PC-3 (cell line): ENCODE results near the gene RHOV. TPM values are rescaled to one million over a fixed set of nuclear protein-coding genes. Genes with fewer than 3 reads are reported as not detected.

ENCODE experiments used
- ATAC-seq: fragments of 200-7000 bp; cut with Tn5 transposase; 2 replicates; pipeline ENCODE4 v1.9.1; 2020; ENCODE audit warnings: mild to moderate bottlenecking, moderate library complexity
- BruUV-seq: library from RNA; stranded (reverse); fragments of 400-500 nt; replicated peaks from 2 replicates; lab custom pipeline; 2021; lab: Mats Ljungman, UMichigan
- CTCF ChIA-PET: fragments of 300-600 bp; sonication (Branson Sonifier 250); formaldehyde crosslinking; loops from one replicate; lab custom pipeline; 2022; ENCODE audit warnings: antibody characterized with exemption; lab: Charles Lee
- POLR2A ChIA-PET: fragments of 300-600 bp; sonication (Branson Sonifier 250); formaldehyde crosslinking; loops from one replicate; lab custom pipeline; 2022; ENCODE audit warnings: antibody characterized with exemption; ENCODE audit not compliant: unreplicated experiment; lab: Charles Lee
- DNase-seq: peaks from one replicate; pipeline ENCODE4 v3.0.0-alpha.2; 2015
- H2AFZ ChIP-seq: fragments of 300-600 bp; sonication (generic); 2 replicates; pipeline ENCODE4 v1.6.0; 2016; ENCODE audit warnings: antibody characterized with exemption, low read length
- H3F3A ChIP-seq: fragments of 300-600 bp; sonication (generic); one replicate; pipeline ENCODE4 v1.6.0; 2017; ENCODE audit warnings: antibody characterized with exemption, low read length, control low read depth, mild to moderate bottlenecking; ENCODE audit not compliant: unreplicated experiment
- H3K27ac ChIP-seq: fragments of 300-600 bp; sonication (generic); 2 replicates; pipeline ENCODE4 v1.5.1; 2016; ENCODE audit warnings: mild to moderate bottlenecking, low read length
- H3K27me3 ChIP-seq: fragments of 300-600 bp; sonication (generic); 2 replicates; pipeline ENCODE4 v1.6.1; 2016; ENCODE audit warnings: low read length, mixed read lengths
- H3K36me3 ChIP-seq: fragments of 300-600 bp; sonication (generic); 2 replicates; pipeline ENCODE4 v1.6.1; 2016; ENCODE audit warnings: low read depth, mixed run types, low read length, mixed read lengths
- H3K4me1 ChIP-seq: fragments of 300-600 bp; sonication (generic); 2 replicates; pipeline ENCODE4 v1.5.1; 2016; ENCODE audit warnings: low read length; ENCODE audit not compliant: insufficient read depth
- H3K4me2 ChIP-seq: fragments of 300-600 bp; sonication (generic); 2 replicates; pipeline ENCODE4 v1.6.0; 2016; ENCODE audit warnings: low read length
- H3K4me3 ChIP-seq: fragments of 300-600 bp; sonication (generic); 2 replicates; pipeline ENCODE4 v1.5.1; 2016; ENCODE audit warnings: mild to moderate bottlenecking, low read length, mixed read lengths
- H3K79me2 ChIP-seq: fragments of 300-600 bp; sonication (generic); 2 replicates; pipeline ENCODE4 v1.6.1; 2017; ENCODE audit warnings: low read length, mixed read lengths
- H3K9ac ChIP-seq: fragments of 300-600 bp; sonication (generic); 2 replicates; pipeline ENCODE4 v1.6.0; 2016; ENCODE audit warnings: mild to moderate bottlenecking, low read length
- H3K9me2 ChIP-seq: fragments of 300-600 bp; sonication (generic); replicated peaks from 2 replicates; pipeline ENCODE4 v1.6.1; 2016; ENCODE audit warnings: mixed run types, low read length, mixed read lengths
- H3K9me3 ChIP-seq: fragments of 300-600 bp; sonication (generic); 2 replicates; pipeline ENCODE4 v1.6.1; 2016; ENCODE audit warnings: low read length, mixed read lengths
- H4K20me1 ChIP-seq: fragments of 300-600 bp; sonication (generic); 2 replicates; pipeline ENCODE4 v1.6.1; 2016; ENCODE audit warnings: low read length, mixed read lengths
- CTCF ChIP-seq: fragments of 300-600 bp; sonication (generic); conservative IDR thresholded peaks from 2 replicates; pipeline ENCODE4 v1.5.1; 2017; ENCODE audit warnings: antibody characterized with exemption, low read depth, mild to moderate bottlenecking, low read length
- EZH2 ChIP-seq: fragments of 300-600 bp; sonication (generic); IDR thresholded peaks from one replicate; pipeline ENCODE4 v1.6.1; 2017; ENCODE audit warnings: antibody characterized with exemption, mild to moderate bottlenecking, low read length; ENCODE audit not compliant: unreplicated experiment
- EZH2phosphoT487 ChIP-seq: fragments of 300-600 bp; sonication (generic); IDR thresholded peaks from 2 replicates; pipeline ENCODE4 v1.6.1; 2018; ENCODE audit warnings: mild to moderate bottlenecking, antibody characterized with exemption, low read length, borderline replicate concordance
- intact Hi-C: fragments of 100-400 bp; cut with micrococcal nuclease; formaldehyde crosslinking; loops from 2 replicates; pipeline ENCODE4 v1.9.0; 2023
- total RNA-seq: library from RNA; depleted of rRNA; stranded (reverse); fragments of >200 nt; gene quantifications from 2 replicates; pipeline ENCODE4 v1.2.3, GENCODE V29; 2014

The RHOV gene
- total RNA-seq, 1 experiment from 2014 or later: 39.5 TPM

DNA sequence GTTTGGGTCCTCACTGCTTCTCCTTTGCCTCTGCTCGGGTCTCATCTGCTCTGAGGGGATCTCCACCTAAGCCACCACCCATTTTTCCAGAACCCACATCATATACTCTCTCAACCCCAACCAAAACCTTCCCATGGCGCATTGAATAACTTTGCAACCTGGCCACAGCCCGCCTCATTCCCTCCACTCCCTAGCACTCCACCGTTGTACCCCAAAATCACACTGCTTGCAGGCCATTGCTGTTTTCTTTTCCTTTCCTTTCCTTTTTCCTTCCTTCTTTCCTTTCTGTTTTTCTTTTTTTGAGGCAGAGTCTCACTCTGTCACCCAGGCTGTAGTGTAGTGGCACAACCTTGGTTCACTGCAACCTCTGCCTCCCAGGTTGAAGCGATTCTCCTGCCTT, 17.1 kb upstream of the RHOV start:
- Histone ChIP-seq H3F3A (no peaks in the 10 kb centered on the region), H3K4me3 (no peak overlapping the region), H4K20me1 (no peaks in the 10 kb centered on the region), H2AFZ (no peak overlapping the region), H3K9me2 (no peaks in the 10 kb centered on the region), H3K4me2 (no peak overlapping the region), H3K9me3 (no peaks in the 10 kb centered on the region), H3K79me2 (peaks cover 18% of the 10 kb centered on the region), H3K4me1 (peaks cover 16% of the 10 kb centered on the region), H3K27ac (no peak overlapping the region), H3K36me3 (0 out of 2 replicates have a peak, but pooled peaks cover 3% of the 10 kb centered on the region), H3K9ac (no peak overlapping the region), H3K27me3 (no peaks in the 10 kb centered on the region)
- POLR2A ChIA-PET: no interaction called here
- ATAC-seq (no peak), DNase-seq (no peak)
- intact Hi-C loops: loop anchor here (5.0 to 10.0 kb wide), 2 partner anchors 104 to 296 kb away; partner anchors contain the start of gene KNL1
- CTCF ChIA-PET: interaction anchor here (0.6 to 2.5 kb wide), 11 partner anchors 10 to 106 kb away, joined by 4 to 39 read pairs (median 6); partner anchors contain the start of gene RHOV
- TF ChIP-seq EZH2phosphoT487 (no peak), CTCF (no peak), EZH2 (no peak)
- no TSS peak for BruUV-seq

- H3K27me3 ChIP-seq: no peaks in the 10 kb centered on the region
- no peaks in the 10 kb centered on the region for H3F3A ChIP-seq
- H3K79me2 ChIP-seq: no peaks in the 10 kb centered on the region
- ChIA-PET POLR2A (no interaction called here), CTCF (interaction anchor here (0.6 kb wide), 1 partner anchor 31 kb away, joined by 7 read pairs; no protein-coding TSS in a partner anchor)
- H3K27ac ChIP-seq: no peak overlapping the region
- H3K9ac ChIP-seq: no peak overlapping the region
- ATAC-seq (no peak), DNase-seq (no peak)
- no peak overlapping the region for H2AFZ ChIP-seq
- H3K36me3 ChIP-seq: no peaks in the 10 kb centered on the region
- H3K9me2 ChIP-seq: no peaks in the 10 kb centered on the region
- no peaks in the 10 kb centered on the region for H4K20me1 ChIP-seq
- no peak overlapping the region for H3K4me3 ChIP-seq
- H3K9me3 ChIP-seq: no peaks in the 10 kb centered on the region
- peaks cover 8% of the 10 kb centered on the region; the same call in 1 of the 2 replicates for H3K4me1 ChIP-seq
- intact Hi-C loops: no loop called here
- TF ChIP-seq EZH2 (no peak), CTCF (no peak), EZH2phosphoT487 (no peak)
- no TSS peak for BruUV-seq
- H3K4me2 ChIP-seq: no peak overlapping the region
Measured at GRCh38 chr15:40889112-40889511, 15.1 kb upstream of the RHOV start.

DNA sequence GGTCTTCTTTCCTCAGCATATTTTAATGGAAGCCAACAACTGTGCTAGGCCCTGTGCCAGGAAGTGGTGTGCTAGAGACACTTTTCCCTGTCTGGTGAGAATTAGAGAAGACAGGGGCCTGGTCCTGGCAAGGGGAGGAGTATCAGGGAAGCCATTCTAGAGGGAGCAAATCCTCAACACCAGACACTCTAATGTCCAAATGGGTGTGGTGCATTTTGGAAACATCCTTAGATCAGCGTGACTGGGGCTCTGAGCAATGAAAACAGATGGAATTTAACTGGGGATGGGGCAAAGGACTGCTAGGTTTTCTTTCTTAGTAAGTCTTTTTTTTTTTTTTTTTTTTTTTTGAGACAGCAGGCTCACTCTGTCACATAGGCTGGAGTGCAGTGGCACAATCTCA, 12.6 kb upstream of the RHOV start:
- no peak for ATAC-seq
- no TSS peak for BruUV-seq

More for the DNA sequence above, 12.6 kb upstream of the RHOV start:
- no peak overlapping the region for H3K4me2 ChIP-seq
- H2AFZ ChIP-seq: no peak overlapping the region
- no peak overlapping the region for H3K27ac ChIP-seq
- H3K9ac ChIP-seq: no peak overlapping the region
- TF ChIP-seq CTCF (no peak), EZH2phosphoT487 (no peak), EZH2 (no peak)
- no peak for DNase-seq
- H3K4me1 ChIP-seq: peaks cover 1% of the 10 kb centered on the region; the same call in 1 of the 2 replicates
- CTCF ChIA-PET: no interaction called here
- H3K79me2 ChIP-seq: no peaks in the 10 kb centered on the region
- intact Hi-C loops: no loop called here
- H3K27me3 ChIP-seq: no peaks in the 10 kb centered on the region
- no peaks in the 10 kb centered on the region for H3K36me3 ChIP-seq
- POLR2A ChIA-PET: no interaction called here
- no peaks in the 10 kb centered on the region for H4K20me1 ChIP-seq
- no peaks in the 10 kb centered on the region for H3K9me2 ChIP-seq
- H3F3A ChIP-seq: no peaks in the 10 kb centered on the region
- H3K4me3 ChIP-seq: no peak overlapping the region
- H3K9me3 ChIP-seq: no peaks in the 10 kb centered on the region
